BLaER1 (cell line): ENCODE data around the gene HAUS2.
A peak's percentile ranks its signal among the peaks of the same experiment; 100 is the strongest.

Experiments
- H3K27ac ChIP-seq: shearing (Covaris generic); formaldehyde crosslinking; 2 replicates; pipeline ENCODE4 v1.8.1; 2022
- H3K27me3 ChIP-seq: shearing (Covaris generic); formaldehyde crosslinking; 2 replicates; pipeline ENCODE4 v1.8.1; 2022
- H3K36me3 ChIP-seq: shearing (Covaris generic); formaldehyde crosslinking; 2 replicates; pipeline ENCODE4 v1.8.1; 2022
- H3K4me1 ChIP-seq: shearing (Covaris generic); formaldehyde crosslinking; 2 replicates; pipeline ENCODE4 v1.8.1; 2022
- H3K4me2 ChIP-seq: shearing (Covaris generic); formaldehyde crosslinking; 2 replicates; pipeline ENCODE4 v1.8.1; 2022
- H3K4me3 ChIP-seq: shearing (Covaris generic); formaldehyde crosslinking; 2 replicates; pipeline ENCODE4 v1.8.1; 2022
- H3K9ac ChIP-seq: shearing (Covaris generic); formaldehyde crosslinking; 2 replicates; pipeline ENCODE4 v1.8.1; 2022
- H3K9me3 ChIP-seq: shearing (Covaris generic); formaldehyde crosslinking; 2 replicates; pipeline ENCODE4 v1.8.1; 2022
- H4K20me1 ChIP-seq: shearing (Covaris generic); formaldehyde crosslinking; 2 replicates; pipeline ENCODE4 v1.8.1; 2022
- Cebpa-rat ChIP-seq: shearing (Covaris generic); IDR thresholded peaks from 2 replicates; pipeline ENCODE4 v1.8.1; 2022

HAUS2 gene

DNA sequence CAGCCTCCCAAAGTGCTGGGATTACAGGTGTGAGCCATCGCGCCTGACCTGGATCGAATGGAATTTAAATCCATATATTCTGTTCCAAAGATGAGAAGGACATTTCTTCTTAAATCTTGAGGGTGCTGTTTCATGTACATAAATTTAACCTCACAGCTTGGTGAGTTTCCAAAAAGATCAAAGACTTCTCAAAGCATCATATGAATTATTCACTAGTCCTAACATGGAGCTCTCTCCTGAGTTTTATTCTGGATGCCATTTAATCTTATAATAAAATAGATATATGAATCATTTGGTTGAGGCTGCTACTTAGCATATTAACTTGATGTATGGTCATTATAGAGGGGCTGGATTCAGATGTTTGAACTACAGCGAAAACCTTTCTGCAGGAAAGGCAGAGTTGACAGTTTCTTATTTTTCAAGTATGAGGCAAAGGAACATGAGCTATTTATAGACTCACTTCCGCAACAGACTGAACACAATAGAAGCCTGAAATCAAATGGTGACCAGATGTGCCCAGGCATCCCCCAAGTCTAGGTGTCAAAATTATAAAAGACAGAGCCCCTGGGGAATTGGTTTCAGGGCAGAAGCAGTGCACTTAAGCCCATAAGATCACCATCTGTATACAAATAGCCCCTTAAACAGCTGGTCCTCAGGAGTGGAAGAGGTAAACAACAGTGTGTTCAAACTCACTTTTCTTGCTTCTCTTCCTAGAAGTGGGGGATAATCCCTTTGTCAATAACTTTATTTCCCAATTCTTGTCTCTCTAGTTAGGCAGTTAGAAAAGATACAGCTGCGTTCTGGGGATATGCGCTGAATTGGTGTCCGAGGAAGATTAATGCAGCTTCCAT lies 56.5 kb downstream of the HAUS2 start:
- peak overlapping the region; percentile 80 for H3K27ac ChIP-seq
- peaks cover 69% of the 10 kb centered on the region for H3K4me1 ChIP-seq

DNA sequence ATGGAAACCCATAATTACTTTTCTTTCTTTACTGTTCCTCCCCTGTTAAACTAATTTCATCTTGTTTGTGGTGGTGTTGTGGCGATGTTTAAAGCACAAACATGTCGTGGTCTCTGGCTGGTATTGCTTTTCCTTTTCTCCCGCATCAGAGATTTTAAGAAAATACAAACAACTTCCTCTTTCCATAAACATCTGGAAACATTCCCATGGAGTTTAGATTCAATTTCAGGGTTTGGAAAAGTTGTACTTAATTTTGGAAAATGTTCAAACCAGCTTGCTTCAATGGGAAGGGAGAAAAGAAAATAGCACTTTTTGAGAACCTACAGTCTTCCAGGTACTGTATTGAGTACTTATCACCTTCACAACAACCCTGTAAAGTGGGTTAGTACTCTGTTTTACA lies 57.2 kb downstream of the HAUS2 start:
- Histone ChIP-seq H4K20me1 (no peaks in the 10 kb centered on the region), H3K4me3 (peak overlapping the region; percentile 33; the same call in 1 of the 2 replicates), H3K27ac (peak overlapping the region; percentile 80), H3K9ac (peak overlapping the region; percentile 61), H3K9me3 (peaks cover 28% of the 10 kb centered on the region), H3K36me3 (peaks cover 29% of the 10 kb centered on the region), H3K4me1 (peaks cover 76% of the 10 kb centered on the region), H3K4me2 (peak overlapping the region; percentile 89), H3K27me3 (no peaks in the 10 kb centered on the region)
- no peak for TF ChIP-seq Cebpa-rat

More for the DNA sequence above, 56.5 kb downstream of the HAUS2 start:
- TF ChIP-seq Cebpa-rat, result no peak
- no peaks in the 10 kb centered on the region for H3K27me3 ChIP-seq
- H3K9me3 ChIP-seq, result peaks cover 35% of the 10 kb centered on the region
- peak overlapping the region; percentile 89 for H3K4me2 ChIP-seq
- H3K4me3 ChIP-seq, result peak overlapping the region; percentile 33
- peak overlapping the region; percentile 61 for H3K9ac ChIP-seq
- H3K36me3 ChIP-seq, result peaks cover 29% of the 10 kb centered on the region
- H4K20me1 ChIP-seq, result no peaks in the 10 kb centered on the region

DNA sequence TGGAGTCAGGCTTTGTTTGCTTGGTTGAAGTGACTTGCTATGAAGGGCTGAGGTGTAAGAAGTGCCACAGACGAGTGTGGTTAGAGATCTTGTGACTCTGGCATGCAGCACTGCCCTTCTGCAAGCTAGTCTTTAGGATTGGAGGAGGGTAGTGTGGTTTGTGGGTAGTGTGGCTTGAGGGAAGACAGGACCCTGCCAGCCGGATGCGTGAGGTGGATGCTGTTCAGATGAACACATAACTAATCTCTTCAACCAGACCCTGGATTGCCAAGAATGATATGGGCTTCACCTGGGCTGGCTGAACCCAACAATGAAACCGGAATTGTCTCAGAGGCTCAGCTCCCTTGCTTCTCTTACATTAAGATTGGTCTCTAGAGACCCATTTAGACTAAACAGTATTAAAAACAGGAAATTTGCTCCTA lies 59.5 kb downstream of the HAUS2 start:
- Histone ChIP-seq H3K27ac (peak overlapping the region; percentile 33), H3K9ac (peak overlapping the region; percentile 1; the same call in 1 of the 2 replicates), H3K36me3 (peaks cover 14% of the 10 kb centered on the region; the same call in 1 of the 2 replicates), H3K27me3 (no peaks in the 10 kb centered on the region), H3K4me1 (peaks cover 76% of the 10 kb centered on the region), H4K20me1 (no peaks in the 10 kb centered on the region), H3K4me2 (peak overlapping the region; percentile 89), H3K9me3 (peaks cover 7% of the 10 kb centered on the region), H3K4me3 (no peak overlapping the region)
- no peak for TF ChIP-seq Cebpa-rat

DNA sequence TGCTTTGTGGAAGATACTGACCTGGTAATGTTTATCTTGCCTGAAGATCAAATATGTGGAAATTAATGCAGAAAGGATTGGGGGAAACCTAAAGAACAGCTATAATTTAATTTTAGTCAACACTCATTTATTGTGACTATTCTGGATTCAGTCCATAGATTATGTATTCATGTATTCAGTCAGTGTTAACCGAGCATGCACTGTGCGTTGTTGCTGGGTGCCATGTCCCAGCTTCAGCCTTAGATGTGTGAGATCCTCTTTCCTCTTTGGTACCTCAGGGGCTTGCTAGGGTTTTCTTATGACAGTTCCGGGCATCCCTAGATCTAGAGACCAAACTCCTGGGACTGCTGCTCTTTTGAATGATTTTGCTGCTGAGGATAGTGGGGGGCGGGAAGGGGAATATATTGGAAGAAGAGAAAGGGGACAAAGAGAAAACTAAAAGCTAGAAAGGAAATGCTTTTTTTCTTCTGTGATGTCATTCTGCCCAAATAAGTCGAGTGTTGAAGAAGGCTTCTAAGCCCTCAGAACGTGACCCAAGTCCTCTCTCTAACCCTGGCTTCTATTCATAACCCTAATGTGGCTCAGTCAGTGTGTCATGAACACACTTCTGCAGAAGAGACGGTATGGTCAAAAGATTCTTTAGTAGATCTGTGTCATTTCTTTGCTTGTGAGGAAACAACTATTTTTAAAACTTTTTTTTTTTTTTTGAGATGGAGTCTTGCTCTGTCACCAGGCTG lies 60.3 kb downstream of the HAUS2 start:
- TF ChIP-seq Cebpa-rat, result no peak
- no peaks in the 10 kb centered on the region for H3K27me3 ChIP-seq
- H3K4me1 ChIP-seq, result peaks cover 68% of the 10 kb centered on the region
- H3K4me2 ChIP-seq, result peak overlapping the region; percentile 89
- H3K4me3 ChIP-seq, result no peak overlapping the region
- H3K36me3 ChIP-seq, result 0 out of 2 replicates have a peak, but pooled peaks cover 9% of the 10 kb centered on the region
- H3K9me3 ChIP-seq, result no peaks in the 10 kb centered on the region
- H3K27ac ChIP-seq, result peak overlapping the region; percentile 39; the same call in 1 of the 2 replicates
- no peaks in the 10 kb centered on the region for H4K20me1 ChIP-seq
- H3K9ac ChIP-seq, result no peak overlapping the region

DNA sequence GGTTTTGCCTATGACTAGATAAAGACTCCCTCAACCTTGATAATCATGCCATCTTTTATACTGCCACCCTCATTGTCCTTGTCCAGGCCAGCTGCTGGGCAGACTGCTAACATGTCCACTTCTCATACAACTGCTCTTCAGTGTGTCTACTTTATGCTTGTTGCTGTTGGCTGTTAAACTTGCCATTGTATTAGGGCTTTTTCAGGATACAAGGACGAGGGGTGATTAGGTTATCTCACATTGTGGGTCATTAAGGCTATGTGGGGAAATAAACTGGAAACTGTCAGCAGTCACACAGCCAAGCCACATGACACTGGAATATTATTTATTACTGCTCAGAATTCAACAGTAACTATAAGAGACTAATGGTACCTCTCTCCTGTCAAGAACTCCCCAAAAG lies 62.9 kb downstream of the HAUS2 start:
- H3K27ac ChIP-seq, result no peak overlapping the region
- no peak overlapping the region for H3K4me3 ChIP-seq
- no peaks in the 10 kb centered on the region for H4K20me1 ChIP-seq
- TF ChIP-seq Cebpa-rat, result no peak
- H3K9ac ChIP-seq, result no peak overlapping the region
- H3K4me2 ChIP-seq, result no peak overlapping the region
- no peaks in the 10 kb centered on the region for H3K9me3 ChIP-seq
- 0 out of 2 replicates have a peak, but pooled peaks cover 9% of the 10 kb centered on the region for H3K36me3 ChIP-seq
- no peaks in the 10 kb centered on the region for H3K27me3 ChIP-seq
- peaks cover 42% of the 10 kb centered on the region for H3K4me1 ChIP-seq

DNA sequence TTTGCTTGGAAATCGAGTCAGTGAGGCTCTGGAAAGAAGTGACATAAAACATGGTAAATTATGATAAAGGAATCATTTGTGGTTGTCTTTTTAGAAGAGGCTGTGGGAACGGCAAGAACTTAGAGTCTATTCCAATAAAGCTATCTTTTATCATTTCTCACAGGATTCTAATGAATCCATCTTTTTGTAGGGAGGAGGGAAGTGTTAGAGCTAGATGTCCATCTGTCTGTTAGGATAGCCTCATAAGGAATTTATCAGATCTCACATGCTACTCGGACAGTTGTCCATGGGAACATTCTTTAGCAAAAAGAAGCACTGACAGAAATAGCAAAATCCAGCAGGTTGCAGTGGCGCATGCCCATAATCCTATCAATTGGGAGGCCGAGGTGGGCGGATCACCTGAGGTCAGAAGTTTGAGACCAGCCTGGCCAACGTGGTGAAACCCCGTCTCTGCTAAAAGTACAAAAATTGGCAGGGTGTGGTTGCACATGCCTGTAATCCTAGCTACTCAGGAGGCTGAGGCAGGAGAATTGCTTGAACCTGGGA lies 63.8 kb downstream of the HAUS2 start:
- H3K4me1 ChIP-seq, result peaks cover 33% of the 10 kb centered on the region
- H3K4me2 ChIP-seq, result no peak overlapping the region
- no peak overlapping the region for H3K9ac ChIP-seq
- H3K4me3 ChIP-seq, result no peak overlapping the region
- no peaks in the 10 kb centered on the region for H3K9me3 ChIP-seq
- no peak overlapping the region for H3K27ac ChIP-seq
- no peak for TF ChIP-seq Cebpa-rat
- peaks cover 11% of the 10 kb centered on the region; the same call in 1 of the 2 replicates for H3K36me3 ChIP-seq
- no peaks in the 10 kb centered on the region for H3K27me3 ChIP-seq
- no peaks in the 10 kb centered on the region for H4K20me1 ChIP-seq

DNA sequence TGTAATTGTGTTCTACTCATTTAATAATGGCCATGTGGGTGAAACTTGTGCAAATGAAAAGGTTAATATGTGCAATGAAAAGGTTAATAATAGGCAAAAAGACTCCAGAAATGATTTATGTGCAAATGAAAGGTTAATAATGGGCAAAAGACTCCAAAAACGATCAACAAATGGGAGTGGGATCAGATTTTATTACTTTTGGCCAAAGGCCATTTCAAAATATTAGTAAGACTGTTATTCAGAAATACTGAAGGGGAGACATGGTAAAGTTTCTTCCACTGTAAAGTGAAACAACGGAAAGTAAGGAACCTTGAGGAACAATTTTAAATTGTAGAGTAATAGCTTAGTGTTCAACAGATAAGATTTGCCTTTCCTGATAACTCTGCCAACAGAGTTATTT lies 67.5 kb downstream of the HAUS2 start:
- H4K20me1 ChIP-seq, result no peaks in the 10 kb centered on the region
- peaks cover 16% of the 10 kb centered on the region for H3K36me3 ChIP-seq
- no peak overlapping the region for H3K27ac ChIP-seq
- peaks cover 16% of the 10 kb centered on the region for H3K4me1 ChIP-seq
- no peak for TF ChIP-seq Cebpa-rat
- no peaks in the 10 kb centered on the region for H3K9me3 ChIP-seq
- H3K4me3 ChIP-seq, result no peak overlapping the region
- no peak overlapping the region for H3K9ac ChIP-seq
- no peaks in the 10 kb centered on the region for H3K27me3 ChIP-seq
- H3K4me2 ChIP-seq, result no peak overlapping the region
